ENCODE measurements around the gene SYCP3.

DNA sequence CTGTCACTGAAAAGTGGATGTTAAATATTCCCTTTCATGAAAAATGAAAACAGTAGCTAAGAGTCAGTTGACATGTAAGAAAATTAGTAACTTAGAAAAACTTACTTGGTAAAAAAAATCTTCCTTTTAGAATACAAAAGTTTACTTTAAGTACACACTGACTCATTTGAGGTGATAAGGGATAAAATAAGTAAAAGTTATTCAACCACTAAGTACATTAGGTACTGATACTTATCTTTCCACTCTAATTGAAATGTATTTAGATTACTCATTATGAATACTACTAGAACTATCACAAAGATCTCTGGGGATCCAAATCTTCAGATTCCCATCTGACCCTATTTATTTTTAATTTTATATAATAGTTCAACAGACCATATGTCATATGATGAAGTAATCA lies 12.2 kb downstream of the SYCP3 start:
- TF ChIP-seq EP300 (IDR thresholded peaks at IDR 0.05; ENCODE audit: borderline replicate concordance in 1 of 2, low read depth in 1 of 2, low read length in 1 of 2) (no peak), CTCF (IDR thresholded peaks at IDR 0.05) (no peak), RFX5 (IDR thresholded peaks at IDR 0.05; ENCODE audit: low read length) (no peak)

Measured in SK-N-SH (cell line).